GM12801 (cell line): ENCODE measurements around the gene LRMDA.

Experiments used
- CTCF ChIP-seq: IDR thresholded peaks from one replicate; pipeline ENCODE4 v1.5.1; 2011; ENCODE audit warnings: control low read depth; ENCODE audit not compliant: insufficient read length; ENCODE audit errors: extremely low read depth

The LRMDA gene

DNA sequence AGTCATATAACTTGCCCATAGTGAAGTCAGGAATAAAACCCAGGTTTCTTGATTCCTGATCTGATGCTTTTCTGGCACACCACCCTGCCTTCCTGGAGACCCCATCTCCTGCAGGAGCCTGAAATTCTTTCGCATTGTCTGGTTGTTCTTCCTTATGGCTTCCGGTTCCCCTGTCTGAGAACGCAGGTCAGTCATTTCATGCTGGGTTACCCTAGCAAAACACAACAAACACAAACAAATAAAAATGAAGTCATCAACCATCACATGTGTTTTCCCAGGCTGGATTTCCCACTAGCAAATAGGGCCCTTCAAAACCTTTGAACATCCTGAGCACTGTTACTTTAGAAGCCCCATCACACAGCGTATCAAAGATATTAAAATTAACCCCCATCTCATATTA, 569.6 kb downstream of the LRMDA start:
- no peak for TF ChIP-seq CTCF

- no peak for TF ChIP-seq CTCF
Observed at GRCh38 chr10:76001461-76001860, 570.0 kb downstream of the LRMDA start.

DNA sequence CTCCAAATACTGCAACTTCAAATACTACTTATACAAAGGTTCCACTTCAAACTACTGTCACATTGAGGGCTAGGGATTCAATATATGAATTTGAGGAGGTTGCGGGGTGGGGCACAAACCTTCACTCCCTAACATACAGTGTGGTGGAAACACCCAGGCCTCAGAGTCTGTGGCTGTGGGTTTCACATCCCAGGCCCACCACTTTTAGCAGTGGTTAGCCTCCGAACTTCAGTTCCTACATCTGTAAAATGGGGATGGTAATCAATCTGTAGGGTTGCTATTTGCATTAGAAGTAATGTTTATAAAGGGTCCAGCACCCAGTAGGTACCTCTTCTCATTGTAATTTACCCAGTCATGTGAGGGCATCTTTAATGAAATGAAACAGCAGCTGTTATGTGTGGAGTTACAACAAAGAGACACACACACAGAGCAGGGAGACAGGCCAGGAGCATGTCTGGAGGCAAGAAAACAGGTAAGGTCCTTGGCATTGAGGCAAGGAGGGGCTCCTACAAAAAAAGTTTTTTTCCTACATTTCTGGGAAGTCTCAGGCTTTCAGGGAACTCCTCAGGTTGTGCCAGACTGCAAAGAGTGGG, 570.9 kb downstream of the LRMDA start:
- TF ChIP-seq CTCF = no peak

GRCh38 chr10:76007667-76008181, 576.3 kb downstream of the LRMDA start:
- no peak for TF ChIP-seq CTCF

DNA sequence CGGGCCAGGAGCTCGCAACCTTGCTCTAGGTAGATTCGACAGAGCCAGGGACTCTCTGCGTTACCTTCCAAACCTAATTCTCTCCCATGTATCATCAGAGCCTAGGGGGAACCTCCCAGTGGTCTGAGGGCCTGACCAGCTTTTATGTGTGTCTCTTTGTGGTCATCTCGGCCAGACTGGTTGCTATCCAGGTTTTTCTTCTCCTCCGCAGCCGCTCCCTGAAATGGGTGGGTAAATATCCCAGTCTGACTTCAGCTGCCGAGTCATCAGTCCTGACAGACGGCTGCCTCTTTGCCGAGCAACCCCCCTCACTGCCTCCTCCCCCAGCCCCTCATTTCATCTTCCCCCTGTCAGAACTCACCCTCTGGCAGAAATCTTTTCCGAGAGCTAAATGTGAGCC, 578.1 kb downstream of the LRMDA start:
- no peak for TF ChIP-seq CTCF

DNA sequence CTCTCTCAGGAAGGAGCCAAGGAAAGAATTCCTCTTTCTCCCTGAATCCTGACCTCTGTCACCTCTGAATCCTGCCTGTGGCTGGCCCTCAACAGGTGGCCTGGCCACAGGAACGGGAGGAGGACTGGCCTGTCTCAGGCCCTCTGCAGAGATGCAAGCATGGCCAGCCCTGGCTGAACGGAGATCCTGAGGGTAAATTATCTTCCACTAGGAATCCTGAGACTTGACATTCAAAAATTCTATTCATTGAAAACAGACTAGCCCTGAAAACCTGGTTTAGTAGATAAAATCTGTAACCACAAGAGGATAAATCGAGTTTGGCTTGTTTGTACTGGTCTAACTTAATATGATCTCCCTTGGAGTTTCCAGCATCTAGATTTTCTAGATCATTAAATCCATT, 579.3 kb downstream of the LRMDA start:
- TF ChIP-seq CTCF = no peak

- no peak for TF ChIP-seq CTCF
Observed at GRCh38 chr10:76012716-76013327, 581.4 kb downstream of the LRMDA start.
